ENCODE measurements around the gene CTNNA3. TPM values are rescaled to one million over a fixed set of nuclear protein-coding genes. Genes with fewer than 3 reads are reported as not detected.

CTNNA3 gene
- total RNA-seq, 2 donors from 2014 or later = 3.2 to 7.2 TPM

GRCh38 chr10:67225226-67225625 is 470.8 kb downstream of the CTNNA3 start:
- Histone ChIP-seq H3K4me1 (ENCODE audit: control insufficient read depth, insufficient read depth, low read length) (no peaks in the 10 kb centered on the region), H3K36me3 (ENCODE audit: control insufficient read depth, insufficient read depth, low read length) (no peaks in the 10 kb centered on the region), H3K9ac (ENCODE audit: extremely low read depth, low read length, poor library complexity, severe bottlenecking) (no peak overlapping the region), H3K27ac (ENCODE audit: low read depth, low read length) (no peak overlapping the region), H3K4me3 (ENCODE audit: low read length) (no peak overlapping the region), H3K27me3 (ENCODE audit: control insufficient read depth, insufficient read depth, low read length, poor library complexity, severe bottlenecking) (no peaks in the 10 kb centered on the region), H3K9me3 (ENCODE audit: control insufficient read depth, low read length) (no peaks in the 10 kb centered on the region)
- Mint-ChIP-seq H3K9me3 (peaks cover 11% of the 10 kb centered on the region), H3K4me1 (peaks cover 3% of the 10 kb centered on the region), H3K27me3 (ENCODE audit: insufficient read depth) (peaks cover 2% of the 10 kb centered on the region), H3K36me3 (ENCODE audit: low read depth) (no peaks in the 10 kb centered on the region), H3K4me3 (no peak overlapping the region), H3K27ac (no peak overlapping the region)
- WGBS, 2 experiments (ENCODE audit: insufficient coverage in 1 of 2, insufficient read length in 1 of 2) = 93 to 100% methylated on average over 2 to 4 of the region's 4 CpGs
- no peak for DNase-seq
- TF ChIP-seq CTCF (conservative IDR thresholded peaks at IDR 0.05) = no peak

GRCh38 chr10:67224553-67224952 is 471.4 kb downstream of the CTNNA3 start:
- Histone ChIP-seq H3K4me1 (ENCODE audit: control insufficient read depth, insufficient read depth, low read length) (no peaks in the 10 kb centered on the region), H3K4me3 (ENCODE audit: low read length) (no peak overlapping the region), H3K9me3 (ENCODE audit: control insufficient read depth, low read length) (no peaks in the 10 kb centered on the region), H3K27ac (ENCODE audit: low read depth, low read length) (no peak overlapping the region), H3K27me3 (ENCODE audit: control insufficient read depth, insufficient read depth, low read length, poor library complexity, severe bottlenecking) (no peaks in the 10 kb centered on the region), H3K9ac (ENCODE audit: extremely low read depth, low read length, poor library complexity, severe bottlenecking) (no peak overlapping the region), H3K36me3 (ENCODE audit: control insufficient read depth, insufficient read depth, low read length) (no peaks in the 10 kb centered on the region)
- Mint-ChIP-seq H3K9me3 (peaks cover 10% of the 10 kb centered on the region), H3K27ac (no peak overlapping the region), H3K27me3 (ENCODE audit: insufficient read depth) (peaks cover 2% of the 10 kb centered on the region), H3K4me3 (no peak overlapping the region), H3K4me1 (no peaks in the 10 kb centered on the region), H3K36me3 (ENCODE audit: low read depth) (no peaks in the 10 kb centered on the region)
- 90 to 100% methylated on average over 2 to 5 of the region's 5 CpGs for WGBS, 2 experiments (ENCODE audit: insufficient coverage in 1 of 2, insufficient read length in 1 of 2)
- DNase-seq = peak; percentile 64
- no peak for TF ChIP-seq CTCF (conservative IDR thresholded peaks at IDR 0.05)

DNA sequence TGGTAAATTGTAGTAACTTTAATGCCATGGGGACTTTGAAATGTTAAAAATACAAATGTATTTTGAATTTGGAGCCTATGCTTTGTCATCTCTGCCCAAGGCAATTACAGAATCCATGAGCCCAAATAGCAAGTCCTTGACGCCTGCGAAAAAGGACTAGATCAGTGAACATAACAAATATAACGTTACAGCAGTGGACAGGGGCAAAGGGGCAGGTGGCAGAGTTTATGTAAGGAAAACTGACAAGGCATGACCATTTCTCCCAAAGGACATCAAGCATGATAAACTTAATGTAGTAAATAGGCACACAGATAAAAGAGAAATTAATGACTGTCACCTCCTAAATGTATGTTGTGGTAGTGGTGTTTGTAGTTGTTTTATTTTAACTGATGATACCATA is 473.1 kb downstream of the CTNNA3 start:
- Histone ChIP-seq H3K9ac (ENCODE audit: extremely low read depth, low read length, poor library complexity, severe bottlenecking) (no peak overlapping the region), H3K4me1 (ENCODE audit: control insufficient read depth, insufficient read depth, low read length) (no peaks in the 10 kb centered on the region), H3K4me3 (ENCODE audit: low read length) (no peak overlapping the region), H3K9me3 (ENCODE audit: control insufficient read depth, low read length) (no peaks in the 10 kb centered on the region), H3K27ac (ENCODE audit: low read depth, low read length) (no peak overlapping the region), H3K36me3 (ENCODE audit: control insufficient read depth, insufficient read depth, low read length) (no peaks in the 10 kb centered on the region), H3K27me3 (ENCODE audit: control insufficient read depth, insufficient read depth, low read length, poor library complexity, severe bottlenecking) (no peaks in the 10 kb centered on the region)
- Mint-ChIP-seq H3K4me3 (no peak overlapping the region), H3K9me3 (peaks cover 4% of the 10 kb centered on the region), H3K27me3 (ENCODE audit: insufficient read depth) (no peaks in the 10 kb centered on the region), H3K4me1 (no peaks in the 10 kb centered on the region), H3K27ac (no peak overlapping the region), H3K36me3 (ENCODE audit: low read depth) (no peaks in the 10 kb centered on the region)
- no peak for TF ChIP-seq CTCF (conservative IDR thresholded peaks at IDR 0.05)
- 89 to 91% methylated on average over 3 of the region's 3 CpGs for WGBS, 2 experiments (ENCODE audit: insufficient coverage in 1 of 2, insufficient read length in 1 of 2)
- DNase-seq = no peak
